Skin epidermis (tissue), 12 donors: ENCODE data around the gene DIS3L.
A peak's percentile ranks its signal among the peaks of the same experiment; 100 is the strongest.

Experiments
- H3K27ac ChIP-seq, 21 experiments: fragments of 200-600 bp; sonication (generic) in 11 of 21; one replicate each; pipeline ENCODE4 v1.5.0; 2020; ENCODE audit warnings: mild to moderate bottlenecking in 3 of 21, inconsistent platforms in 2 of 21, moderate library complexity in 2 of 21
- H3K4me3 ChIP-seq, 7 experiments: fragments of 200-600 bp; sonication (generic) in 2 of 7; one replicate each; pipeline ENCODE4 v1.5.0; 2020; ENCODE audit warnings: inconsistent platforms in 2 of 7, mild to moderate bottlenecking in 2 of 7, moderate library complexity in 1 of 7

The DIS3L gene

DNA sequence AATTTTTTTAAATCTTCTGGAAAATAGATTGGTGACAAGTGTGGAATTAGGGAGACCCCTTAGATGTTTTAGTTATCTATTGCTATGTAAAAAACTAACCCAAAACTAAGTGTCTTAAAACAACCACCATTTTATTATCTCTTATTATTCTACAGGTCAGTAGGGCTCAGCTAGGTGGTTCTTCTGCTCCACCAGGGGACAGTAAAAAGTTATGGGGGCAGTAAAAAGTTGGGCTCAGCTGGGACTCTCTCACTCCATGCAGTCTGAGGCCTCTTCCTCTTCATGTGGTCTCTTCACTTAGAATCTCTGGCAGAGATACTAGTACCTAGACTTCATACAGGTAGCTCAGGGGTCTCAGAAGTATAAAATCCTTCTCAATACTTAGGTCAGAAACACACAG lies 18.0 kb upstream of the DIS3L start:
- Histone ChIP-seq H3K4me3 (no peak overlapping the region), H3K27ac (no peak overlapping the region)

GRCh38 chr15:66276546-66276945 lies 16.8 kb upstream of the DIS3L start:
- H3K4me3 ChIP-seq: no peak overlapping the region
- no peak overlapping the region for H3K27ac ChIP-seq

- H3K27ac ChIP-seq: no peak overlapping the region
These were observed 15.3 kb upstream of the DIS3L start for GRCh38 chr15:66278056-66278455.

DNA sequence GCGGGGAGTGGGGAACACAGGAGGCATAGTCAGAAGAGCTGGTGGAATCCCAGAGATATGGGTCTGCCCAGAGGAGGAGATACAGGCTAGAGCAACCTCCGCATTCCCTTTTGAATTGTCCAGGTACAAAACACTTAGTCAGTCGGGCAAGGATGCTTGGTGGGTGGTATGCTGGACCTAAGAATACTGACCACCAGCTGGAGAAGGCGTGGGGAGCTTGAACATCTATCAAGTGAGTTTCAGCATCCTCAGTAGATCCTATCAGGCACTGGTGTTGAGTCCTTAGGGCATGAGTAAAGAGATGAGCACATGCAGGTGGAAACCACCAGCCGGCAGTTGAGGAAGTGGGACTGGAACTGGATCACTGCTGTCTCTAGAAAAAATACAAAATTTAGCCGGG lies 14.7 kb upstream of the DIS3L start:
- no peak overlapping the region for H3K27ac ChIP-seq

More at GRCh38 chr15:66278056-66278455, 15.3 kb upstream of the DIS3L start:
- no peak overlapping the region for H3K4me3 ChIP-seq

DNA sequence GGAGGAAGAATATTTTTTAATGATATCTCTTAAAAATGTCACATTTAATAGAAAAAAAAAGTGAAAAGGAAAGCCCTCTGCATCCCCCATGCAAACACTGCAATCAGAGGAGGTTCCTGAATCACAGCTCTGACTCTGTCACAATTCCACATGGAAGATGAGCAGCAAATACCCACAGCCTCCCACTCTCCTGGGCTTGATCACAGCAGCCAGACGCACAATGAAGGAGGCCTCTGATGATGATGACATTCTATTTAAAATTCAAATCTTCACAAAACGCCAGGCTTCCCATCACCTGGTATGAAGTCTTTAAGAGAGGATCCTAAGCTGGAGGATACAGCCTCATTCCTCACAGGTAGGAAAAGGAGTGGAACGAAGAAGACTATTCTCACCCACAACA lies 9.1 kb upstream of the DIS3L start:
- H3K4me3 ChIP-seq: no peak overlapping the region
- H3K27ac ChIP-seq: no peak overlapping the region

More for the DNA sequence above, 14.7 kb upstream of the DIS3L start:
- H3K4me3 ChIP-seq: no peak overlapping the region

DNA sequence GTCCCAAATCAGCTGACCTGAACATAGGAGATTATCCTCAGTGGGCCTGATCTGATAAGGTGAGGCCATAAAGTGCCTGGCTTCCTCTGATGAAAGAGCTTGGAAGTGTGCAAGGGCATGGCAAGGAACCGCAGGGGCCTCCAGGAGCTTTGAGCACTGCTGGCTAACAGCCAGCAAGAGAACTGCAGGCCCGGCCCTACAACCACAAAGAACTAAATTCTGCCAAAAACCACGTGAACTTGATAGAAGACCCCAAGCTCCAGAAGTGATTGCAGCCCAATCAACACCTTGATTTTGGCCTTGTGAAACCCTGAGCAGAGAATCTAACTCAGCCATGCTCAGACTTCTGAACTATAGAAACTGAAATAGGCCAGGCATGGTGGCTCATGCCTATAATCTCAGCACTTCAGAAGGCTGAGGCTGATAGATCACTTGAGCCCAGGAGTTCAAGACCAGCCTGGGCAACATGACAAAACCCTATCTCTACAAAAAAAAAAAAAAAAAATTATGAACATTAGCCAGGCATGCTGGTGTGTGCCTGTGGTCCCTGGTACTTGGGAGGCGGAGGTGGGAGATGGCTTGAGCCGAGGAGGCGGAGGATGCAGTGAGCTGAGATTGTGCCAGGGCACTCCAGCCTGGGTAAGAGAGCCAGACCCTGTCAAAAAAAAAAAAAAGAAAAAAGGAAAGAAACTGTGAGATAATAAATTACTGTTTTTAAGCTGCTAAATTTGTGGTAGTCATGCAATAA lies 7.7 kb upstream of the DIS3L start:
- Histone ChIP-seq H3K27ac (no peak overlapping the region), H3K4me3 (no peak overlapping the region)

DNA sequence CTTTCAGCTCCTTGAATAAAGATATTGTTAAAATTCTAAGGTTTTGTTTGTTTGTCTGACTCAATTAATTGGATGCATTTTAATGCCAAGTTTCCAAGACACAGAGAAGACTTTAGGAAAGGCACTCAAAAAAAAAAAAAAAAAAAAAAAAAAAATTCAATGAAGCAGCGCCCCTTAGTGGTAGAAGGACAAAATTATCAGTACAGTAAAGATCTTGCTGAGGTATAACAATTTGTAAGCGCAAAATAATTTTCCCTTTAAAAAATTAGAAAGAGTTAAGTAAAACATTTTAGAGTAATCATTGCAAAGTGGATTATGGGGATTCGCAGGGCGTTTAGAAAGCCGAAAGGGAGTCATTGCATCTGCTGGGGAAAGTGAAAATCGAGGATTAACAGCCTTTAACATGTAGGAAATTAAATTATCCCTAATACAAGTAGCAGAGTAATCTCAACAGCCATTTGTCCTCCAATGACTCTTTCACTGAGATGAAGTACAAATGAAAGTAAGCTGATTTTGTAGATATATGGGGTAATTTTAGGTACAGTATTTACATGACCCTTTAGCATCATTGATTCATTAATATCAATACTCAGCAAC lies 5.8 kb upstream of the DIS3L start:
- Histone ChIP-seq H3K27ac (no peak overlapping the region), H3K4me3 (no peak overlapping the region)

- no peak overlapping the region for H3K4me3 ChIP-seq
These were observed 5.3 kb upstream of the DIS3L start for GRCh38 chr15:66288093-66288492.

DNA sequence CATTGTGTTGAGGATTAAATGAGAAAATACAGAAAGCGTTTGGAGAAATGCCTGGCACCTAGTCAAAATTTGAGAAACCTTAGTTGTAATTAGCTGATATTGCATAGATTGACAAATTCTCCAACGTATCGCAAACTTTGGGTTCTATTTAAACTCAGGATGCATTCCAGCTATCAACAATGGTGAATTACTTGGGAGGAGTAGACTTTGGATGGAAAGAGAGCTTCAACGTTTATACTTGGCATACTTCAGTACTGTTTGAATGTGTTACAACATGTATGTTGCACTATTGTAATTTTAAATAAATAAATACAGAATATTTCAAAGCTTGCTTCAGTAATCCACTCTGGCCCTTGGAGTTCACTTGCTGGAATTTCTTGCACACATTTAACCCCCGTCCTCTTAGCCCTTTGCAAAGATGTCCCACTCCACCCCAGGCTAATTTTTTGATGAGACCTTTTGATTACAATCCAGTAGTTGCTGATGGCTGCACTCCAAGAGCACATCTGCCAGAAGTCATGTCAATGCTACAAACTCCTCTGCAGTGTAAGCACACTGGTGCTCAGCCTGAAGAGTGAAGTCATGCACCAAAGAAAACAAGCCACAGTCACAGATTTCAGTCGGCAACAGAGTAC lies 4.7 kb upstream of the DIS3L start:
- no peak overlapping the region for H3K27ac ChIP-seq
- H3K4me3 ChIP-seq: no peak overlapping the region

More at GRCh38 chr15:66288093-66288492, 5.3 kb upstream of the DIS3L start:
- H3K27ac ChIP-seq: no peak overlapping the region

GRCh38 chr15:66290007-66290406 lies 3.4 kb upstream of the DIS3L start:
- Histone ChIP-seq H3K27ac (no peak overlapping the region), H3K4me3 (no peak overlapping the region)

DNA sequence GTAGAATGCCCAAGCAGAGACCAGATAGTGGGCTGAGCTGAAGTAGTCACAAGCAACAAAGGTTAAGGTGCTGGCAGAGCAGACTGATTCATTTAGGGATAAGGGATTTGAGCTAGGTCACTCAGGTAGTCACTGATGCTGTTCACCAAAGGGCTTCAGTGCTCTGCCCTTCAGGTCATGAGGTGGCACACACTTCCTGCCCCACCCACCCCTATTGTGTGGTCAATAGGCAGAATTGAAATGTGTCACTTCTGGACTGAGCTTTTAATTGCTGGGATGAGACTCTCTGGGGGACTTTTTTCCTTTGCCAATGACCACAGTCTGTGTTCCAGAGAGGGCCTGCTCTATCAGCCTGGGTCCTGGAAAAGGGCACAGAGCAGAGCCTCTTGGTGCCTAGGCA lies 2.9 kb upstream of the DIS3L start:
- no peak overlapping the region for H3K27ac ChIP-seq
- no peak overlapping the region for H3K4me3 ChIP-seq

DNA sequence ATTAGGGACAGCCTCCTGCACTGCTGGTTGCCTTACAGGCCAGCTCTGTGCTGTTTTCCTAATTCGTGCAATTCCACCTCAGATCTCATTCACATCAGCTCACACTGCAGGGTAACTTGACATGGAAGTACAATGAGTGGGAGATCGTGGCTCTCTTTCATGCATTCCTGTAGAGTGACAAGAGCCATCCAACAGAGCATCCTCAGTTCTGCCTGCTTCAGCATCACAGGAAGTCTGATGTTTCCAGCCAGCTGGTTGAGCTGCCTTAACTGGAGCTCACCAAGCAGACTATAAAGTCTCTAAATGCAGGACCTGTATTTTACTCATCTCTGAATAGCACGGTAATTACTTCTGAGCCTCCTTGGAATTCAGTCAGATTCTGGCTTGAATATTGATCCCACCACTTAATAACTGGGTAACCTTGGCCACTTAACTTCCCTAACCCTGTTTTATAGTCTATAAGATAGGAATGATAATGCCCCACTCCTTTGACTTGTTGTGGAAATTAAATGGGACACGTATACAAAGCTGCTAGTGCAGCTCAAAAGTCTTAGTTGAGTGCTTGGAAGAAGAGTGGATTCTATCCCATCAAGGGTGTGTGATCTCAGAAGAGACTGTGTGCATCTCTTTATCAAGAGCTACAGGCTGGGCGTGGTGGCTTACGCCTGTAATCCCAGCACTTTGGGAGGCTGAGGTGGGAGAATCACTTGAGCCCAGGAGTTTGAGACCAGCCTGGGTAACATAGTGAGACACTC lies 1.4 kb upstream of the DIS3L start:
- H3K27ac ChIP-seq: peak overlapping the region in 1 of 21 experiments; percentile 89
- H3K4me3 ChIP-seq: no peak overlapping the region

DNA sequence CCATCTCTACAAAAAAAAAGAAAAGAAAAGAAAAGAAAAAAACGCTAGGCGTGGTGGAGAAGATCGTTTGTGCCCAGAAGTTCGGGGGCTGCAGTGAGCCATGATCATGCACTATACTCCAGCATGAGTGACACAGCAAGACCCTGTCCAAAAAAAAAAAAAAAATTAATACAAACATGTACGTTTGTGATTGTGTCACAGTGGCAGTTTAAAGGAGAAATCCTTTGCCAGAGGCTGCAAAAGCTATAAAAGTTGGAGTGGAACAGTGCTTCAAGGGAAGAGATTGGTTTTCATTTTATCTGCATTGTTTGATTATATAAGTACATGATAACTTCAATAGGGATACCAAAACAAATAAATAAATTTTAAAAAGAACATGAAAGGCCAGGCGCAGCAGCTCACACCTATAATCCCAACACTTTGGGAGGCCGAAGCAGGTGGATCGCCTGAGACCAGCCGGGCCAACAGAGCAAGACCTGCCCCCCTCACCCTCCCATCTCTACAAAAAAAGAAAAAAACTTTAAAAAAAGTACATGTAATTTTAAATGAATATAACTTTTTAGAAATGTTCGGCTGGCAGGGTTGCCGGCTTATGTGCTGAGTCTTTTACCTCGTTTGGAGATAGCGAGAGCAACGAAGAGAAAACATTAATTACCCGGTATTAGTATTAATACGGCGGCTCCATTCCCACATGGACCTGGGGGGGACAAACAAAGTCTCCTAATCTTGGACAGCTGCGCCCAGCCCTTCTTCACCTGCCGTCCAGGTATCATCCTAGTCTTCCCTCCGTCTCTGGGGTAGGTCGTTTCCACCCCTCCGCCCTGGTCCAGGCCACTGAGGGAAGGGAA lies 573 bp upstream of the DIS3L start:
- Histone ChIP-seq H3K4me3 (peak overlapping the region; percentile 52 to 80 (median 64)), H3K27ac (peak overlapping the region; percentile 65 to 95 (median 90))

GRCh38 chr15:66294157-66294931 lies 976 bp downstream of the DIS3L start:
- peak overlapping the region; percentile 65 to 95 (median 90) for H3K27ac ChIP-seq
- peak overlapping the region; percentile 52 to 80 (median 64) for H3K4me3 ChIP-seq

- H3K4me3 ChIP-seq: peak overlapping the region in 1 of 7 experiments; percentile 52
- peak overlapping the region in 7 of 21 experiments; percentile 79 to 95 (median 92) for H3K27ac ChIP-seq
These were observed 1.5 kb downstream of the DIS3L start for GRCh38 chr15:66294932-66295235.

DNA sequence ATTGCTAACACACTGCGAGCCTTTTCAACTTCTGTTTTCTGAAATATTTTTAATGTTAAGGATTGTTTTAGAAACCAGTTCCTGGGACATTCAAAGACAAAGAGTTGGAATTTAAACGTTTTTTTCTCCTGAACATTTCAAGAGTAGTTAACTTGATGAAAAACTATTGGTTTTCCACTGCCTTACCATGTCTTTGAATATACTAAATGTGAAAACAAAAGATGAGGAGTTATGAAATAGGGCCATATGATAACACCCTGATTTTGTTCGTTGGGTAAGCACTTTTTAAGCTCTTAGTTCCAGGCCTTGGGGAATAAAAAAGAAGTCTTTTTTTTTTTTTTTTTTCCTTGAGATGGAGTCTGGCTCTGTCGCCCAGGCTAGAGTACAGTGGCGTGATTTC lies 2.8 kb downstream of the DIS3L start:
- no peak overlapping the region for H3K27ac ChIP-seq
- H3K4me3 ChIP-seq: no peak overlapping the region

GRCh38 chr15:66298803-66299251 lies 5.5 kb downstream of the DIS3L start:
- Histone ChIP-seq H3K4me3 (no peak overlapping the region), H3K27ac (no peak overlapping the region)

GRCh38 chr15:66302489-66303278 lies 9.3 kb downstream of the DIS3L start:
- H3K27ac ChIP-seq: no peak overlapping the region

More at GRCh38 chr15:66302489-66303278, 9.3 kb downstream of the DIS3L start:
- no peak overlapping the region for H3K4me3 ChIP-seq
